Measurements from ENCODE around the gene BMS1. TPM values are rescaled to one million over a fixed set of nuclear protein-coding genes. Genes with fewer than 3 reads are reported as not detected.

BMS1 gene
- total and polyA plus RNA-seq, 2 donors (not counting 3 experiments of a cell fraction or from before 2014, with no cell fraction given) = 2.8 to 23.4 TPM

GRCh38 chr10:42878134-42878820 is 95.7 kb downstream of the BMS1 start:
- no peak for FAIRE-seq
- no TSS peak for BruUV-seq (replicated peaks)
- Histone ChIP-seq H3K9ac (replicated peaks; ENCODE audit: extremely low read depth, insufficient read depth, low read length) (no peak overlapping the region), H3K27ac (ENCODE audit: insufficient read depth, low read depth, low read length) (no peak overlapping the region), H3K79me2 (ENCODE audit: control insufficient read depth, insufficient read depth, low read length) (no peaks in the 10 kb centered on the region), H4K20me1 (replicated peaks; ENCODE audit: control insufficient read depth, extremely low read depth, insufficient read depth, low read length) (no peaks in the 10 kb centered on the region), H3K36me3 (ENCODE audit: control insufficient read depth in 2 of 2, extremely low read depth in 1 of 2, insufficient read depth in 2 of 2, low read length in 2 of 2) (no peaks in the 10 kb centered on the region), H3K4me2 (ENCODE audit: insufficient read depth, low read length) (no peak overlapping the region), H3K27me3 (ENCODE audit: control insufficient read depth in 2 of 2, insufficient read depth in 2 of 2, low read length in 2 of 2) (no peaks in the 10 kb centered on the region), H3K9me1 (replicated peaks; ENCODE audit: control insufficient read depth, extremely low read depth, insufficient read depth, low read length) (no peaks in the 10 kb centered on the region), H3K4me3 (replicated peaks in 1 of 3; ENCODE audit: insufficient read depth in 1 of 3, low read depth in 1 of 3, low read length in 3 of 3) (no peak overlapping the region), H3K4me1 (ENCODE audit: control insufficient read depth, extremely low read depth, insufficient read depth, low read length) (no peaks in the 10 kb centered on the region), H2AFZ (ENCODE audit: low read depth, low read length) (no peak overlapping the region), H3K9me3 (replicated peaks; ENCODE audit: control insufficient read depth, insufficient read depth, low read length) (no peaks in the 10 kb centered on the region)
- TF ChIP-seq GATA2 (IDR thresholded peaks at IDR 0.05; ENCODE audit: insufficient read depth, insufficient read length, low read depth, low read length) (no peak), EZH2 (IDR thresholded peaks at IDR 0.05; ENCODE audit: borderline replicate concordance, low read depth, low read length, severe bottlenecking) (no peak), JUN (IDR thresholded peaks at IDR 0.05; ENCODE audit: borderline replicate concordance, insufficient read depth, insufficient read length, low read depth) (no peak), POLR2AphosphoS5 (IDR thresholded peaks at IDR 0.05; ENCODE audit: insufficient read depth, low read depth, low read length) (no peak), MAX (IDR thresholded peaks at IDR 0.05; ENCODE audit: insufficient read depth, insufficient read length) (no peak), CTCF (IDR thresholded peaks at IDR 0.05; ENCODE audit: extremely low read depth in 1 of 2, insufficient read depth in 1 of 2, low read depth in 1 of 2, low read length in 2 of 2) (no peak)
- dilution Hi-C loops (cut with MboI; ENCODE audit: extremely low pct_ligation_motif_present, low sequenced_read_pairs) (no loop called here), intact Hi-C loops (cut with micrococcal nuclease) (no loop called here)
- ChIA-PET CTCF (no interaction called here), POLR2A (no interaction called here)
- no peak for DNase-seq (ENCODE audit: low read depth, low spot score)
